SK-N-SH treated with all-trans-retinoic acid at 6 μM for 48 hours (cell line): ENCODE data around the gene SH3RF1.

Experiments used
- CSDC2 ChIP-seq: fragments of 250-450 bp; sonication (Bioruptor Pico); IDR thresholded peaks from 2 replicates; pipeline ENCODE4 v1.5.0; 2020; ENCODE audit warnings: mild to moderate bottlenecking, moderate library complexity
- PATZ1 ChIP-seq: fragments of 250-450 bp; sonication (Bioruptor Pico); IDR thresholded peaks from 2 replicates; pipeline ENCODE4 v1.8.0; 2020; ENCODE audit warnings: mild to moderate bottlenecking, moderate library complexity, borderline replicate concordance
- PPARA ChIP-seq: fragments of 250-450 bp; sonication (Bioruptor Pico); IDR thresholded peaks from 2 replicates; pipeline ENCODE4 v1.5.0; 2020; ENCODE audit warnings: mild to moderate bottlenecking, borderline replicate concordance
- RARB ChIP-seq: fragments of 250-450 bp; sonication (Bioruptor Pico); IDR thresholded peaks from 2 replicates; pipeline ENCODE4 v1.8.0; 2021; ENCODE audit warnings: mild to moderate bottlenecking, moderate library complexity
- SNAI2 ChIP-seq: fragments of 250-450 bp; sonication (Bioruptor Pico); IDR thresholded peaks from 2 replicates; pipeline ENCODE4 v1.5.0; 2020; ENCODE audit warnings: mild to moderate bottlenecking, moderate library complexity
- TSHZ2 ChIP-seq: fragments of 250-450 bp; sonication (Bioruptor Pico); IDR thresholded peaks from 2 replicates; pipeline ENCODE4 v1.5.0; 2020; ENCODE audit warnings: mild to moderate bottlenecking, moderate library complexity
- ZNF70 ChIP-seq: fragments of 450-650 bp; formaldehyde crosslinking; IDR thresholded peaks from 2 replicates; pipeline ENCODE4 v1.5.0; 2020; ENCODE audit warnings: mild to moderate bottlenecking, moderate library complexity

GRCh38 chr4:169079942-169080827 is 190.6 kb downstream of the SH3RF1 start:
- no peak for TF ChIP-seq SNAI2 (CRISPR knock-in tag)
- TF ChIP-seq RARB (CRISPR knock-in tag), result no peak
- TF ChIP-seq PPARA (CRISPR knock-in tag), result no peak
- no peak; the same call in 1 of the 2 replicates for TF ChIP-seq TSHZ2 (CRISPR knock-in tag)
- no peak for TF ChIP-seq CSDC2 (CRISPR knock-in tag)
- TF ChIP-seq PATZ1, result no peak
- no peak for TF ChIP-seq ZNF70 (CRISPR knock-in tag)
